Testis (tissue), 2 donors: ENCODE results near the gene USP15.
"Not testable (repeated sequence)": the region's sequence is repeated elsewhere in the genome, so short reads cannot be mapped to it uniquely, and the experiment has no call there.

ENCODE experiments used
- POLR2A ChIP-seq: fragments of 450-650 bp; IDR thresholded peaks from one replicate; pipeline ENCODE4 v1.6.1; 2017; ENCODE audit warnings: antibody characterized with exemption, mild to moderate bottlenecking, moderate library complexity
- TF ChIP-seq, protein P1 (sequence below), 3 experiments: fragments of 450-650 bp in 2 of 3; fragments of 200-600 bp in 1 of 3; sonication (generic) in 1 of 3; IDR thresholded peaks; one replicate each; pipeline ENCODE4 v1.5.1; 2016 to 2019; ENCODE audit warnings: antibody characterized with exemption in 3 of 3, mild to moderate bottlenecking in 2 of 3, moderate library complexity in 1 of 3

DNA sequence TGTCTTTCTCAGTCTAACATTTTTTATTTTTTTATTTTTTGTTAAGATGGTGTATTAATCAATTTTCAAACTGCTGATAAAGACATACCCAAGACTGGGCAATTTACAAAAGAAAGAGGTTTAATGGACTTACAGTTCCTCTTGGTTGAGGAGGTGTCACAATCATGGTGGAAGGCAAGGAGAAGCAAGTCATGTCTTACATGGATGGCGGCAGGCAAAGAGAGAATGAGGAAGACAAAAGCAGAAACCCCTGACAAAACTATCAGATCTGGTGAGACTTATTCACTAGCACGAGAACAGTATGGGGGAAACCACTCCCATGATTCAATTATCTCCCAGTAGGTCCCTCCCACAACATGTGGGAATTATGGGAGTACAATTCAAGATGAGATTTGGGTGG is 195.2 kb downstream of the USP15 start:
- TF ChIP-seq, protein P1, sequence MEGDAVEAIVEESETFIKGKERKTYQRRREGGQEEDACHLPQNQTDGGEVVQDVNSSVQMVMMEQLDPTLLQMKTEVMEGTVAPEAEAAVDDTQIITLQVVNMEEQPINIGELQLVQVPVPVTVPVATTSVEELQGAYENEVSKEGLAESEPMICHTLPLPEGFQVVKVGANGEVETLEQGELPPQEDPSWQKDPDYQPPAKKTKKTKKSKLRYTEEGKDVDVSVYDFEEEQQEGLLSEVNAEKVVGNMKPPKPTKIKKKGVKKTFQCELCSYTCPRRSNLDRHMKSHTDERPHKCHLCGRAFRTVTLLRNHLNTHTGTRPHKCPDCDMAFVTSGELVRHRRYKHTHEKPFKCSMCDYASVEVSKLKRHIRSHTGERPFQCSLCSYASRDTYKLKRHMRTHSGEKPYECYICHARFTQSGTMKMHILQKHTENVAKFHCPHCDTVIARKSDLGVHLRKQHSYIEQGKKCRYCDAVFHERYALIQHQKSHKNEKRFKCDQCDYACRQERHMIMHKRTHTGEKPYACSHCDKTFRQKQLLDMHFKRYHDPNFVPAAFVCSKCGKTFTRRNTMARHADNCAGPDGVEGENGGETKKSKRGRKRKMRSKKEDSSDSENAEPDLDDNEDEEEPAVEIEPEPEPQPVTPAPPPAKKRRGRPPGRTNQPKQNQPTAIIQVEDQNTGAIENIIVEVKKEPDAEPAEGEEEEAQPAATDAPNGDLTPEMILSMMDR (IDR thresholded peaks at IDR 0.05), result not testable (repeated sequence)
- TF ChIP-seq POLR2A, result not testable (repeated sequence)
